Measurements from ENCODE around the gene ZFP69B.

GRCh38 chr1:40411843-40412242 lies 38.4 kb upstream of the ZFP69B start:
- TF ChIP-seq EZH2phosphoT487 (IDR thresholded peaks at IDR 0.05; ENCODE audit: insufficient read depth, low read depth), result no peak
- no peak for TF ChIP-seq EZH2 (IDR thresholded peaks at IDR 0.05; ENCODE audit: insufficient read depth, poor library complexity, severe bottlenecking)

Measured in GM23248 (cell line).